ENCODE measurements around the gene TRPC6. TPM values are rescaled to one million over a fixed set of nuclear protein-coding genes. Genes with fewer than 3 reads are reported as not detected.
A peak's percentile ranks its signal among the peaks of the same experiment; 100 is the strongest.

Gene TRPC6
- total and polyA plus RNA-seq, 7 donors: 0.23 to 14.3 (median 3.6) TPM

- intact Hi-C loops (cut with DNase I): loop anchor here (1.0 kb wide), 1 partner anchor 391 kb away; no protein-coding TSS in a partner anchor
Observed at GRCh38 chr11:101456812-101457211, 127.0 kb downstream of the TRPC6 start.

GRCh38 chr11:101453682-101454081, 130.1 kb downstream of the TRPC6 start:
- Histone ChIP-seq H3K4me1 (peaks cover 0 to 6% (median 0%) of the 10 kb centered on the region in 4 donors), H3K9me3 (no peaks in the 10 kb centered on the region), H3K27me3 (no peaks in the 10 kb centered on the region), H3K36me3 (no peaks in the 10 kb centered on the region), H3K27ac (no peak overlapping the region), H3K4me3 (no peak overlapping the region)
- TF ChIP-seq POLR2AphosphoS5 (IDR thresholded peaks at IDR 0.05): no peak
- TF ChIP-seq POLR2A (IDR thresholded peaks at IDR 0.05): no peak
- TF ChIP-seq EP300 (IDR thresholded peaks at IDR 0.05): no peak
- no peak for TF ChIP-seq CTCF (IDR thresholded peaks at IDR 0.05)
- DNase-seq: no peak
- intact Hi-C loops (cut with DNase I): no loop called here
- 77 to 86% methylated on average over 2 of the region's 2 CpGs for WGBS, 2 donors

More at GRCh38 chr11:101456812-101457211, 127.0 kb downstream of the TRPC6 start:
- DNase-seq: no peak
- Histone ChIP-seq H3K4me1 (peaks cover 0 to 6% (median 0%) of the 10 kb centered on the region in 4 donors), H3K4me3 (no peak overlapping the region), H3K27me3 (no peaks in the 10 kb centered on the region), H3K36me3 (no peaks in the 10 kb centered on the region), H3K9me3 (no peaks in the 10 kb centered on the region), H3K27ac (no peak overlapping the region)
- TF ChIP-seq POLR2A (IDR thresholded peaks at IDR 0.05) (no peak), EP300 (IDR thresholded peaks at IDR 0.05) (no peak), POLR2AphosphoS5 (IDR thresholded peaks at IDR 0.05) (no peak), CTCF (IDR thresholded peaks at IDR 0.05) (peak in 3 of 4 experiments; percentile 27 to 56 (median 29))
- WGBS, 2 donors: 0% methylated on average over 1 of the region's 1 CpG

GRCh38 chr11:101448881-101449442, 134.8 kb downstream of the TRPC6 start:
- 86 to 88% methylated on average over 5 of the region's 5 CpGs for WGBS, 2 donors
- TF ChIP-seq POLR2AphosphoS5 (IDR thresholded peaks at IDR 0.05) (no peak), EP300 (IDR thresholded peaks at IDR 0.05) (no peak), CTCF (IDR thresholded peaks at IDR 0.05) (no peak), POLR2A (IDR thresholded peaks at IDR 0.05) (no peak)
- intact Hi-C loops (cut with DNase I): no loop called here

GRCh38 chr11:101446726-101447125, 137.1 kb downstream of the TRPC6 start:
- Histone ChIP-seq H3K4me3 (no peak overlapping the region), H3K27ac (peak overlapping the region in 1 of 4 donors; percentile 29), H3K4me1 (peaks cover 0 to 35% (median 8%) of the 10 kb centered on the region in 4 donors), H3K9me3 (no peaks in the 10 kb centered on the region), H3K36me3 (no peaks in the 10 kb centered on the region), H3K27me3 (no peaks in the 10 kb centered on the region)
- DNase-seq: no peak
- intact Hi-C loops (cut with DNase I): no loop called here
- TF ChIP-seq POLR2AphosphoS5 (IDR thresholded peaks at IDR 0.05): no peak
- no peak for TF ChIP-seq POLR2A (IDR thresholded peaks at IDR 0.05)
- TF ChIP-seq CTCF (IDR thresholded peaks at IDR 0.05): no peak
- TF ChIP-seq EP300 (IDR thresholded peaks at IDR 0.05): no peak

More at GRCh38 chr11:101448881-101449442, 134.8 kb downstream of the TRPC6 start:
- Histone ChIP-seq H3K4me1 (peaks cover 0 to 20% (median 8%) of the 10 kb centered on the region in 4 donors), H3K27me3 (no peaks in the 10 kb centered on the region), H3K27ac (no peak overlapping the region), H3K9me3 (no peaks in the 10 kb centered on the region), H3K4me3 (no peak overlapping the region), H3K36me3 (no peaks in the 10 kb centered on the region)
- DNase-seq: no peak

GRCh38 chr11:101446238-101446637, 137.6 kb downstream of the TRPC6 start:
- WGBS, 2 donors: 81 to 88% methylated on average over 1 of the region's 1 CpG
- Histone ChIP-seq H3K4me3 (no peak overlapping the region), H3K4me1 (peaks cover 0 to 35% (median 8%) of the 10 kb centered on the region in 4 donors), H3K36me3 (no peaks in the 10 kb centered on the region), H3K27me3 (no peaks in the 10 kb centered on the region), H3K9me3 (no peaks in the 10 kb centered on the region), H3K27ac (peak overlapping the region in 1 of 4 donors; percentile 29)
- no peak for TF ChIP-seq POLR2AphosphoS5 (IDR thresholded peaks at IDR 0.05)
- TF ChIP-seq CTCF (IDR thresholded peaks at IDR 0.05): no peak
- no peak for TF ChIP-seq EP300 (IDR thresholded peaks at IDR 0.05)
- TF ChIP-seq POLR2A (IDR thresholded peaks at IDR 0.05): no peak
- intact Hi-C loops (cut with DNase I): no loop called here
- DNase-seq: no peak
